ENCODE results near the gene FGG. TPM values are rescaled to one million over a fixed set of nuclear protein-coding genes. Genes with fewer than 3 reads are reported as not detected.

The FGG gene
- total RNA-seq, 1 donor from 2014 or later: 4.7 TPM

DNA sequence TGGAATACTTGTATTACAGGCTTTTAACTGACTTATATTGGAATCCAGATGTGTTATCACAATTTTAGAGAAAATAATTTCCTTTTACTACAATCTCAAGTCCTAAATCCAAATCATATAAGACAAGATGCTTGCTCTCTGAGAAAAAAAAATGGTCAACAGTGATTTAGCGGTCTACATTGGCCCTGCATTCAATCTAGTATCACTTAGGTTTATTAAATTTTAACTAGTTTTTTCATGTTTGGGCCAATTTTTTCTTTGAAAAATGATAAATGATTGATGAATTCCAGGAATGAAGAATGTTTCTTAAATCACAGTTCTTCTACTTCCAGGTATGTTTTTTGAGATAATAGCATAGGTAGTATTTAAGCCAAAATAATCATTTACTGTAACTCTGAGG lies 2.8 kb upstream of the FGG start:
- Histone ChIP-seq H3K27me3 (ENCODE audit: control insufficient read depth in 3 of 3, insufficient read depth in 3 of 3, low read length in 3 of 3) (peaks cover 0 to 3% (median 0%) of the 10 kb centered on the region in 3 donors), H3K4me3 (ENCODE audit: low read length in 3 of 3) (no peak overlapping the region), H3K9me3 (ENCODE audit: control insufficient read depth in 3 of 3, low read length in 3 of 3) (no peaks in the 10 kb centered on the region), H3K9ac (ENCODE audit: low read depth in 1 of 3, low read length in 3 of 3) (no peak overlapping the region), H3K36me3 (ENCODE audit: control insufficient read depth in 3 of 3, insufficient read depth in 3 of 3, low read length in 3 of 3) (no peaks in the 10 kb centered on the region), H3K27ac (ENCODE audit: low read depth, low read length) (no peak overlapping the region), H3K4me1 (ENCODE audit: control insufficient read depth in 3 of 3, insufficient read depth in 3 of 3, low read length in 3 of 3) (no peaks in the 10 kb centered on the region)

DNA sequence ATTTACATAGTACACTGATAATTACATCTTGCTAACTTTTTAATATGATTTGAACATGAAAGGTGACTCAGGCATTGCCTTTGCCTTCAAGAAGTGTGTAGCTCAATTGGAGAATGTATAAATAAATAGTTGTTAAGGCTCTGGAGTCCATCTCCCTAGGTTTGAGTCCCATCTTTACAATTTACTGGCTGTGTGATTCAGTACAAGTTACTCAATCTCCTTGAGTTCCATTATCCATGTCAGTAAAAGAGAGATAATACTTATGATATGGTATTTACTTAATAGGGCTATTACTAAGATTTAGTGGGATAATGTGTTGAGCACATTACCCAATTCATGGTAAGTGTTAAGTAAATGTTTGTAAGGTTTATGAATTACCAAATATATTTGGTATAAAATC lies 1.9 kb upstream of the FGG start:
- H3K27me3 ChIP-seq (ENCODE audit: control insufficient read depth in 3 of 3, insufficient read depth in 3 of 3, low read length in 3 of 3): peaks cover 0 to 3% (median 0%) of the 10 kb centered on the region in 3 donors
- no peaks in the 10 kb centered on the region for H3K36me3 ChIP-seq (ENCODE audit: control insufficient read depth in 3 of 3, insufficient read depth in 3 of 3, low read length in 3 of 3)
- H3K9me3 ChIP-seq (ENCODE audit: control insufficient read depth in 3 of 3, low read length in 3 of 3): no peaks in the 10 kb centered on the region
- no peak overlapping the region for H3K27ac ChIP-seq (ENCODE audit: low read depth, low read length)
- H3K4me1 ChIP-seq (ENCODE audit: control insufficient read depth in 3 of 3, insufficient read depth in 3 of 3, low read length in 3 of 3): no peaks in the 10 kb centered on the region
- H3K4me3 ChIP-seq (ENCODE audit: low read length in 3 of 3): no peak overlapping the region
- H3K9ac ChIP-seq (ENCODE audit: low read depth in 1 of 3, low read length in 3 of 3): no peak overlapping the region

DNA sequence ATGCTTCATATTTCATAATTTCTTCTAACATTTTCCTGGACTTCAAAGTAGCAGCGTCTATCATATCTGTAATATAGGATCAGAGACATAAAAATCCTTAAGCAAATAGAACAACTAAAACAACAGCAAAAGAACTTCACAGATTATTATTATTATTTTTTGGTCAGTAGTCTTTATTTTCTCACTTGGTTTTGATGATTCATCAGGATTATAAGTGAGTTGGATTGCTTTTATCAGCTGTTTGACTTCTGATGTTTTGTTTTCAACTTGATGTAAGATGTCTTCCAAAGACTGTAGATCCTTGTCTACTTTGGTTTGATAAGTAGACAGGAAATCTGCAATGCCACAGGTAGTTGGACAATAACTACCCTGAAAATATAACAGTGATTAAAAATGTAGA lies 623 bp downstream of the FGG start:
- Histone ChIP-seq H3K9me3 (ENCODE audit: control insufficient read depth in 3 of 3, low read length in 3 of 3) (no peaks in the 10 kb centered on the region), H3K36me3 (ENCODE audit: control insufficient read depth in 3 of 3, insufficient read depth in 3 of 3, low read length in 3 of 3) (no peaks in the 10 kb centered on the region), H3K4me3 (ENCODE audit: low read length in 3 of 3) (no peak overlapping the region), H3K27me3 (ENCODE audit: control insufficient read depth in 3 of 3, insufficient read depth in 3 of 3, low read length in 3 of 3) (peaks cover 0 to 3% (median 0%) of the 10 kb centered on the region in 3 donors), H3K27ac (ENCODE audit: low read depth, low read length) (no peak overlapping the region), H3K9ac (ENCODE audit: low read depth in 1 of 3, low read length in 3 of 3) (no peak overlapping the region), H3K4me1 (ENCODE audit: control insufficient read depth in 3 of 3, insufficient read depth in 3 of 3, low read length in 3 of 3) (no peaks in the 10 kb centered on the region)

DNA sequence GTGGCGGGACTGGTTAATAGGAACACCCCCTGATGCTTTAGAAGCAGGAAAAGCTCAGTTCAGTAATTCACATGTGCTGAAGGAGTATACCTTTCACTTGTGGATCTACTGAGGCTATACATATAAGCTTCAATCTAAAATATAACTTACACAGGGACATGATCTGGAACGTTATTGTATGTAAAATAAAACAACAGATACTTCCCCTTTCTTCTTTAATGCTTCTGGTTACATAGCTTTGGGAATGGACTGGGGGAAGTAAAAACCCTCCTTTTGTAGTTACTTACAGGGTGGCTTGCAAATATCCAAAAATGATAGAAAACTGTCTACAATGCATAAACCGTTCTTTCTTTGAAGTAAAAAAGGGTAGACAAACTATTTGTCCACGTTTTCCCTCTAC lies 1.9 kb downstream of the FGG start:
- Histone ChIP-seq H3K9me3 (ENCODE audit: control insufficient read depth in 3 of 3, low read length in 3 of 3) (no peaks in the 10 kb centered on the region), H3K9ac (ENCODE audit: low read depth in 1 of 3, low read length in 3 of 3) (no peak overlapping the region), H3K27ac (ENCODE audit: low read depth, low read length) (no peak overlapping the region), H3K4me3 (ENCODE audit: low read length in 3 of 3) (no peak overlapping the region), H3K36me3 (ENCODE audit: control insufficient read depth in 3 of 3, insufficient read depth in 3 of 3, low read length in 3 of 3) (no peaks in the 10 kb centered on the region), H3K4me1 (ENCODE audit: control insufficient read depth in 3 of 3, insufficient read depth in 3 of 3, low read length in 3 of 3) (no peaks in the 10 kb centered on the region), H3K27me3 (ENCODE audit: control insufficient read depth in 3 of 3, insufficient read depth in 3 of 3, low read length in 3 of 3) (peaks cover 0 to 3% (median 0%) of the 10 kb centered on the region in 3 donors)

DNA sequence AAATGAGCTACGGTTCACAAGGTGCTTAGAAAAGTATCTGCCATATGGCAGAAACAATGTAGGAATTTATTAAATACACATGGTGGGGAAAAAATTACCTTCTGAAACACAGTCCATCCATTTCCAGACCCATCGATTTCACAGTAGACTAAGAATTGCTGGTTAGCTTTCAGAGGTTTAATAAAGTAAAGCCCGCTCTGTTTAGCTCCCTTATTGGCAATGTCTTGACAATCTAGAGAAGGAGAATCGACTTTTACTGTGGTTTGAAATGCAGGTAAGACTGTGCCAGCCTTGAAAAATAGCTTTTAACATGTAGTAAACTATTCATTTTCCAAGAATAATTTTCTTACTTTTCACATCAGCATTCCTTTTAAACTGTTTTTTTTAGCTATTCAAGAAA lies 2.9 kb downstream of the FGG start:
- Histone ChIP-seq H3K9ac (ENCODE audit: low read depth in 1 of 3, low read length in 3 of 3) (no peak overlapping the region), H3K9me3 (ENCODE audit: control insufficient read depth in 3 of 3, low read length in 3 of 3) (no peaks in the 10 kb centered on the region), H3K4me1 (ENCODE audit: control insufficient read depth in 3 of 3, insufficient read depth in 3 of 3, low read length in 3 of 3) (no peaks in the 10 kb centered on the region), H3K27me3 (ENCODE audit: control insufficient read depth in 3 of 3, insufficient read depth in 3 of 3, low read length in 3 of 3) (peaks cover 0 to 3% (median 0%) of the 10 kb centered on the region in 3 donors), H3K27ac (ENCODE audit: low read depth, low read length) (no peak overlapping the region), H3K36me3 (ENCODE audit: control insufficient read depth in 3 of 3, insufficient read depth in 3 of 3, low read length in 3 of 3) (no peaks in the 10 kb centered on the region), H3K4me3 (ENCODE audit: low read length in 3 of 3) (no peak overlapping the region)

DNA sequence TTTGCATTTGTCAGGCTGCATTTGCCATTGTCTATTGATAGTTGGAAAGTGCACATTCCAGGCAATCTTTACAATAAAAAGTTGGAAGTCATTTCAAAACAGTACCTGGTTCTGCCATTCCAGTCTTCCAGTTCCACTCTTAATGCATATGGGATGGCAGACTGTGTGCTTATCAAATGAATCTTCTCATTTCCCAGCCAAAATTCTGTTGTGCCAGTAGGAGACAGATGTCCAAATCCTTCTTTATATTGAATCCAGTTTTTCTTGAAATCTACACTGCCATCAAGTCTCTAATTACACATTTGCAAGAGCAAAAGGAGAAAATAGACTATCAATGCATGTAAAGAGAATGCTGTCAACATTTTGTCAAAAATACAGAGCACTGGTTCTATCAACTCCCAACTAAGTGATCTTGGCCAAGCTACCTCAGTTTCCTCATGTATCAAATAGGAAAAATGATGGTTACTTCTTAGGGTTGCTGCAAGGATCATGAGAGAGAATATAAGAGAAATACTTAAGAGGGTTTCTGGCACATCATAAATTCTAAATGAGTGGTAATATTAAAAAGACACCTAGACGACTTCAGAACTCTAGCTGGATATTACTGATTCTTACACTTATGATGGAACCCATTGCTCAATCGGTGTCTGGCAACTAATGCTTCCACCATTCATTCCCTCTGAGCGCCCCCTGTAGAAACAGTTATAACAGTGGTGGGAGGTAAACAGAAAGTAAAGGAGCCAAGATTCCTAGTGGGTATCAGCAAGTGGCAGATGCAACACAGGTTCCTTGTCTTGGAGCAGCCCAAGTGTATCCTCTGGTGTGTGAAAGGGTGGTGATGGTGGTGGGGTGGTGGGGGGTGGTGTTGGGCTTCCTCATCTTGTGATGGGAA lies 3.8 kb downstream of the FGG start:
- Histone ChIP-seq H3K36me3 (ENCODE audit: control insufficient read depth in 3 of 3, insufficient read depth in 3 of 3, low read length in 3 of 3) (no peaks in the 10 kb centered on the region), H3K4me1 (ENCODE audit: control insufficient read depth in 3 of 3, insufficient read depth in 3 of 3, low read length in 3 of 3) (no peaks in the 10 kb centered on the region), H3K9me3 (ENCODE audit: control insufficient read depth in 3 of 3, low read length in 3 of 3) (no peaks in the 10 kb centered on the region), H3K9ac (ENCODE audit: low read depth in 1 of 3, low read length in 3 of 3) (no peak overlapping the region), H3K27ac (ENCODE audit: low read depth, low read length) (no peak overlapping the region), H3K27me3 (ENCODE audit: control insufficient read depth in 3 of 3, insufficient read depth in 3 of 3, low read length in 3 of 3) (peaks cover 0 to 3% (median 0%) of the 10 kb centered on the region in 3 donors), H3K4me3 (ENCODE audit: low read length in 3 of 3) (no peak overlapping the region)

DNA sequence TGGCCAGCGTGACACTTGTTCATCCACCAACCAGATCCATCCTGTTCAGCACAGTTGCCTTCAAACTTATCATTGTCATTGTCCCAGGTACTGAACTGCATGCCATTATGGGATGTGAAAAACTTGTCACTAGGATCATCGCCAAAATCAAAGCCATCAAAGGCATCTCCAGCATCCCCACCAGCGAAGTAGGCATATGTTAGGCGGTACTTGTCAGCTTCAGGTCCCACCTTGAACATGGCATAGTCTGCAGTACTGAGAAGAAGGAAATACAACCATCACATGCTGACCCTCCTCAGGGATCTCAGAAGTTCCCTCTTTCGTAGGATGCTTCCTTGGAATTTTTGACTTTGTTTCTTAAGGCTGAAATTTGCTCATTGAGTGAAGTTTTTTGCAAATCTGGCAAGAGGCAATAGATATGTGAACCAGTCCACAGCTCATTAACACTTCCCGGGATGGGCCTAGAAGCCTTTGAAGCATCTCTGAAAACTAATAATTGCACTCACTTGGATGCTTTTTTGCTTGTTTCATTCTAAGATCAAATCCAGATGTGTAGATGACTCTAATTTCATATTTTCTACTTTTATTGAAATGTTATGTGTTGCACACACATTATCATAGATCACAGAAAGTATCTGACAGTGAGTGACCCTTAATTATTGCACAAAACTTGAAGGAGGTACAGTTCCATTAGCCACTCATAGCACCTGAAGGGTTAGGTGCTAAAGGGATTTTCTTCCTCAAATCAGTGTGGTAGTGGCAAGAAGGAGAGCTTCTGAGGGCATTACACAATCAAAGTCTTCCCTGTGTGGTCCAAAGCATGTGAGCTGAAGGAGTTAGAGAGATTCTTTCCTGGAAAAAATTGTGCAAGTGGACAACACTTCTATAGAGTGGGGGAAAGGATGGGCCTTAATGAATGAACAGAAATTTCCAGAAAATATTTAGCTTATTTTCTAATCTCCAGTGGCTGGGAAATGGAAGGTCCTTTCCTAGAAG lies 5.4 kb downstream of the FGG start:
- Histone ChIP-seq H3K9ac (ENCODE audit: low read depth in 1 of 3, low read length in 3 of 3) (no peak overlapping the region), H3K9me3 (ENCODE audit: control insufficient read depth in 3 of 3, low read length in 3 of 3) (no peaks in the 10 kb centered on the region), H3K4me3 (ENCODE audit: low read length in 3 of 3) (no peak overlapping the region), H3K27ac (ENCODE audit: low read depth, low read length) (no peak overlapping the region), H3K4me1 (ENCODE audit: control insufficient read depth in 3 of 3, insufficient read depth in 3 of 3, low read length in 3 of 3) (no peaks in the 10 kb centered on the region), H3K27me3 (ENCODE audit: control insufficient read depth in 3 of 3, insufficient read depth in 3 of 3, low read length in 3 of 3) (peaks cover 0 to 4% (median 3%) of the 10 kb centered on the region in 3 donors), H3K36me3 (ENCODE audit: control insufficient read depth in 3 of 3, insufficient read depth in 3 of 3, low read length in 3 of 3) (no peaks in the 10 kb centered on the region)

DNA sequence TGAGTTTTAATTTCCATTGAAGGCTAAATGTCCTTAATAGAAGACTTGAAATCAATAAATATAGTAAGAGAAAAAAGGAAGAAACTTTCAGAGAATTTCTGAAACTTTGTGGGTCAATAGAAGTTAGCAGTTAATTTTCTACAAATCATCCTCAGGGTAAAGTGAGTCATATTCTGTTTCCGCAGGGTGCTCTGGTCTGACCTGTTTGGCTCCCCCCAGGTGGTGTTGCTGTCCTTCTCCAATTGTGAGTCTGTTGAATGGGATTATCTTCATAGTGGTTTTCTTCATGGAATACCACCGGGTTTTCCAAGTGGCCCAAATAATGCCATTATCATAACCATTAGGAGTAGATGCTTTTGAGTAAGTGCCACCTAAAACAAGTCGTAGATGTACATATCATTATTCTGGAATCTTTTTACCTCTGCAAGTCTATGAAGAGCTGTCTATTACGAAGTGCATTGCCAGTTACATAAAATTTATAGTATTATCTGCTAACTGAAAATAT lies 7.7 kb downstream of the FGG start:
- no peak overlapping the region for H3K4me3 ChIP-seq (ENCODE audit: low read length in 3 of 3)
- no peaks in the 10 kb centered on the region for H3K4me1 ChIP-seq (ENCODE audit: control insufficient read depth in 3 of 3, insufficient read depth in 3 of 3, low read length in 3 of 3)
- H3K27ac ChIP-seq (ENCODE audit: low read depth, low read length): no peak overlapping the region
- no peaks in the 10 kb centered on the region for H3K9me3 ChIP-seq (ENCODE audit: control insufficient read depth in 3 of 3, low read length in 3 of 3)
- H3K9ac ChIP-seq (ENCODE audit: low read depth in 1 of 3, low read length in 3 of 3): no peak overlapping the region
- no peaks in the 10 kb centered on the region for H3K36me3 ChIP-seq (ENCODE audit: control insufficient read depth in 3 of 3, insufficient read depth in 3 of 3, low read length in 3 of 3)
- peaks cover 0 to 4% (median 3%) of the 10 kb centered on the region in 3 donors for H3K27me3 ChIP-seq (ENCODE audit: control insufficient read depth in 3 of 3, insufficient read depth in 3 of 3, low read length in 3 of 3)

DNA sequence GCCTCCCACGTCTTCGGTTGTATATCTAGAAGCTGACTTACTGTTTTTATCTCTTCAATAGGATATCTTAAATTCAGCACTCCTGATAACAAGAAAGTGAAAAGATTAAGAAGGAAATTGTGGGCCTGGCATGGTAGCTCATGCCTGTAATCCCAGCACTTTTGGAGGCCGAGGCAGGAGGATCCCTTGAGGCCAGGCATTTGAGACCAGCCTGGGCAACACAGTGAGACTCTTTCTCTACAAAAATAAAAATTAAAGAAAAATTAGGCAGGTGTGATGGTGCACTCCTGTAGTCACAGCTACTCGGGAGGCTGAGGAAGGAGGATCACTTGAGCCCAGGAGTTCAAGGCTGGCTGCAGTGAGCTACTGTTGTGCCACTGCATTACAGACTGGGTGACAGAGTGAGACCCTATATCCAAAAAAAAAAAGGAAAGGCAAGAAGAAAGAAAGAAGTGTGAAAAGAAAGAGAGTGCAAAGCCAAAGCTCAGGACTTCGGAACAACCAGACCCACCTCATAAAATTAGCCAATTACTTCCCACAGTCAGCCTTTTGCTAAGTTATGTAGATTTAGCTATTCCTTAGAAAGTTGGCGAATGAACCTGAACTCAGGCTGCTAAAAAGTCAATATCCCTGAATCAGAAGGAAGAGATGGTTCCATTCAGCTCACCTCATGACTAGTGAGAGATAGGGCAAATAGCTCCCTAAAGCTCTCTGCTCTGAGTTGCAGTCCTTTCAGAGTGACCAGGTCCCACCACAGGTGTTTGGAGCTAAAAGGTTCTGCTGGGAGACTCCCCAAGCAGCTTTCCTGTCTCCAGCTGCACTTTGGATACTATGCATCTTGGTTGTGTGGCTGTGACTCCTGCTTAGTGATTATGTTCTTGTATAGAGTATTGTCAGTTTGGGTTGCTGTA lies 9.2 kb downstream of the FGG start:
- no peaks in the 10 kb centered on the region for H3K4me1 ChIP-seq (ENCODE audit: control insufficient read depth in 3 of 3, insufficient read depth in 3 of 3, low read length in 3 of 3)
- H3K4me3 ChIP-seq (ENCODE audit: low read length in 3 of 3): no peak overlapping the region
- peaks cover 0 to 4% (median 3%) of the 10 kb centered on the region in 3 donors for H3K27me3 ChIP-seq (ENCODE audit: control insufficient read depth in 3 of 3, insufficient read depth in 3 of 3, low read length in 3 of 3)
- no peak overlapping the region for H3K27ac ChIP-seq (ENCODE audit: low read depth, low read length)
- no peaks in the 10 kb centered on the region for H3K9me3 ChIP-seq (ENCODE audit: control insufficient read depth in 3 of 3, low read length in 3 of 3)
- H3K9ac ChIP-seq (ENCODE audit: low read depth in 1 of 3, low read length in 3 of 3): no peak overlapping the region
- H3K36me3 ChIP-seq (ENCODE audit: control insufficient read depth in 3 of 3, insufficient read depth in 3 of 3, low read length in 3 of 3): no peaks in the 10 kb centered on the region
